ENCODE measurements around the gene VWA8.

Gene VWA8

DNA sequence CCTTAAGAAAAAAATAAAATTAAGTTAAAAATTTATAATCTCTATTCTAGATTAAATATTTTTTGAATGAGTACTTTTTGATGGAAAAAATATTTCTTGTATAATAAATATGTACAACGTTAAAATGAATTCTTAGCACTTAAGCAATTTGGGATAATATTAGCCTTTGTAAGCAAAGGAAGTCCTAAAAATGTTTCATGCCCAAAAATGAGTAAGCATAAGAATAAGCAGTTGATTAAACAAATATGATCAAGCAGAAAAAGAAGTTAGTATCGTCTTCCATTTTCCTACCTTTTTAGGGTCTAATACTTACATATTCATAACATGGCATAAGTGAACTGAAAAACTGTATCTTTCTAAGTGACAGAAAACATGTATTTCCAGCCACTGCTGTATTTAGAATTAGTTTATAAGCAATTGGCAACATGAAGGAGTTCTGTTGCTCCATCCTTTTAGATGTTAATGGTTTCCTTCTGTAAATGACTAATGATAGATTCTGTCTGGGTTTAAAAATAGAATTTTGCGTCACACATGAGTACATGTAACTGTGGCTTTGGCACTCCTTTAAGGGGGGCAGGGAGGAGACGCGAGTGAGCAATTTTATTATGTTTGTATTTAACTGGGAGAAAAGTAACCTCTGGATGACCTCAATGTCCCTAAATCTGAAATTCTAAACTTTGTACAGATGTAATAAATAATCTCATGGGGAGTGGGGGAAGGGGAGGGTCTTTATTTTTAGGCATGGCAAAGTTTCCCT, 266.2 kb downstream of the VWA8 start (continued):
- peak; percentile 58; the same call in 1 of the 2 replicates for TF ChIP-seq KLF8 (tag by site-specific recombination; IDR thresholded peaks at IDR 0.05)
- TF ChIP-seq FEZF1 (tag by site-specific recombination; IDR thresholded peaks at IDR 0.05) = peak; percentile 96
- TF ChIP-seq ZNF677 (tag by site-specific recombination; IDR thresholded peaks at IDR 0.05) = no peak
- TF ChIP-seq BCL6B (tag by site-specific recombination; IDR thresholded peaks at IDR 0.05) = peak; percentile 64; the same call in 1 of the 2 replicates
- peak; percentile 47; the same call in 1 of the 2 replicates for TF ChIP-seq ZNF501 (tag by site-specific recombination; IDR thresholded peaks at IDR 0.05)
- no peak for TF ChIP-seq ZNF114 (tag by site-specific recombination; IDR thresholded peaks at IDR 0.05)
- peak; percentile 24; the same call in 1 of the 2 replicates for TF ChIP-seq SP2 (tag by site-specific recombination; IDR thresholded peaks at IDR 0.05)
- 0 out of 2 replicates have a peak, but pooled peaks have one; percentile 4 for TF ChIP-seq ZBTB8A (tag by site-specific recombination; IDR thresholded peaks at IDR 0.05)
- TF ChIP-seq ZNF837 (tag by site-specific recombination; IDR thresholded peaks at IDR 0.05) = no peak
- 0 out of 2 replicates have a peak, but pooled peaks have one; percentile 31 for TF ChIP-seq ZSCAN30 (tag by site-specific recombination; IDR thresholded peaks at IDR 0.05)
- peak; percentile 97 for TF ChIP-seq ZNF629 (tag by site-specific recombination; IDR thresholded peaks at IDR 0.05)
- TF ChIP-seq OVOL3 (tag by site-specific recombination; IDR thresholded peaks at IDR 0.05) = no peak
- peak; percentile 80; the same call in 1 of the 2 replicates for TF ChIP-seq OSR2 (tag by site-specific recombination; IDR thresholded peaks at IDR 0.05)
- TF ChIP-seq ZNF518A (tag by site-specific recombination; conservative IDR thresholded peaks at IDR 0.05; ENCODE audit: low read depth) = peak; percentile 11; the same call in 1 of the 2 replicates
- TF ChIP-seq ZNF558 (tag by site-specific recombination; IDR thresholded peaks at IDR 0.05) = peak; percentile 85
- TF ChIP-seq INSM2 (tag by site-specific recombination; IDR thresholded peaks at IDR 0.05) = peak; percentile 89
- TF ChIP-seq ZFP3 (tag by site-specific recombination; IDR thresholded peaks at IDR 0.05; ENCODE audit: low read depth) = no peak
- TF ChIP-seq ZNF654 (tag by site-specific recombination; IDR thresholded peaks at IDR 0.05; ENCODE audit: low read depth) = peak; percentile 11; the same call in 1 of the 2 replicates
- peak; percentile 50; the same call in 1 of the 2 replicates for TF ChIP-seq PATZ1 (tag by site-specific recombination; IDR thresholded peaks at IDR 0.05)
- peak; percentile 94 for TF ChIP-seq ZEB2 (tag by site-specific recombination; IDR thresholded peaks at IDR 0.05)
- peak; percentile 53; the same call in 1 of the 2 replicates for TF ChIP-seq ZNF324 (tag by site-specific recombination; IDR thresholded peaks at IDR 0.05)
- peak; percentile 76; the same call in 1 of the 2 replicates for TF ChIP-seq ZNF843 (tag by site-specific recombination; IDR thresholded peaks at IDR 0.05)
- TF ChIP-seq ZNF2 (tag by site-specific recombination; IDR thresholded peaks at IDR 0.05) = 0 out of 2 replicates have a peak, but pooled peaks have one; percentile 19
- no peak for TF ChIP-seq ZNF521 (tag by site-specific recombination; IDR thresholded peaks at IDR 0.05)
- peak; percentile 46; the same call in 1 of the 2 replicates for TF ChIP-seq SCRT2 (tag by site-specific recombination; IDR thresholded peaks at IDR 0.05)
- peak; percentile 48; the same call in 1 of the 2 replicates for TF ChIP-seq ZNF146 (tag by site-specific recombination; IDR thresholded peaks at IDR 0.05)
- TF ChIP-seq, protein P1, sequence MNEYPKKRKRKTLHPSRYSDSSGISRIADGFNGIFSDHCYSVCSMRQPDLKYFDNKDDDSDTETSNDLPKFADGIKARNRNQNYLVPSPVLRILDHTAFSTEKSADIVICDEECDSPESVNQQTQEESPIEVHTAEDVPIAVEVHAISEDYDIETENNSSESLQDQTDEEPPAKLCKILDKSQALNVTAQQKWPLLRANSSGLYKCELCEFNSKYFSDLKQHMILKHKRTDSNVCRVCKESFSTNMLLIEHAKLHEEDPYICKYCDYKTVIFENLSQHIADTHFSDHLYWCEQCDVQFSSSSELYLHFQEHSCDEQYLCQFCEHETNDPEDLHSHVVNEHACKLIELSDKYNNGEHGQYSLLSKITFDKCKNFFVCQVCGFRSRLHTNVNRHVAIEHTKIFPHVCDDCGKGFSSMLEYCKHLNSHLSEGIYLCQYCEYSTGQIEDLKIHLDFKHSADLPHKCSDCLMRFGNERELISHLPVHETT (tag by site-specific recombination; IDR thresholded peaks at IDR 0.05) = peak; percentile 89
- peak; percentile 36 for TF ChIP-seq ZNF394 (tag by site-specific recombination; IDR thresholded peaks at IDR 0.05; ENCODE audit: borderline replicate concordance)
- 0 out of 2 replicates have a peak, but pooled peaks have one; percentile 66 for TF ChIP-seq ZBTB1 (tag by site-specific recombination; IDR thresholded peaks at IDR 0.05)
